Natural killer cell (primary cell): ENCODE data around the gene CTNNA2. TPM values are rescaled to one million over a fixed set of nuclear protein-coding genes. Genes with fewer than 3 reads are reported as not detected.

ENCODE experiments used
- ATAC-seq, 3 donors: fragments of 150-1000 bp in 2 of 3; fragments of 200-7000 bp in 1 of 3; cut with Tn5 transposase; 1 replicate in 1 of 3; 2 replicates in 2 of 3; pipeline ENCODE4 v1.10.0; 2021; ENCODE audit warnings: mild to moderate bottlenecking in 2 of 3, moderate library complexity in 2 of 3
- DNase-seq, 2 donors: peaks; one replicate each; pipeline versions ENCODE4 v3.0.0 to v3.0.0-alpha.2; 2013 to 2021; ENCODE audit warnings: mixed read lengths in 1 of 2
- H3K27ac ChIP-seq: one replicate; pipeline ENCODE4 v1.5.1; 2013; ENCODE audit warnings: mild to moderate bottlenecking, low read length
- H3K27me3 ChIP-seq: one replicate; pipeline ENCODE4 v1.6.1; 2013; ENCODE audit warnings: low read length; ENCODE audit not compliant: control insufficient read depth, insufficient read depth
- H3K36me3 ChIP-seq: one replicate; pipeline ENCODE4 v1.6.1; 2013; ENCODE audit warnings: low read length; ENCODE audit not compliant: control insufficient read depth, insufficient read depth
- H3K4me1 ChIP-seq: one replicate; pipeline ENCODE4 v1.6.1; 2013; ENCODE audit warnings: low read length; ENCODE audit not compliant: control insufficient read depth, insufficient read depth
- H3K4me3 ChIP-seq: one replicate; pipeline ENCODE4 v1.5.1; 2013; ENCODE audit warnings: low read length
- H3K9me3 ChIP-seq: one replicate; pipeline ENCODE4 v1.6.1; 2013; ENCODE audit warnings: low read length; ENCODE audit not compliant: control insufficient read depth, insufficient read depth
- H3K27ac Mint-ChIP-seq, 2 donors: one replicate each; pipeline ENCODE4 v1.8.0; 2022; ENCODE audit warnings: mild to moderate bottlenecking in 2 of 2, mixed read lengths in 2 of 2, moderate library complexity in 1 of 2
- H3K27me3 Mint-ChIP-seq, 2 donors: one replicate each; pipeline ENCODE4 v1.8.0; 2022; ENCODE audit warnings: low read depth in 2 of 2, mixed read lengths in 2 of 2
- H3K36me3 Mint-ChIP-seq: one replicate; pipeline ENCODE4 v1.8.0; 2022; ENCODE audit warnings: mixed read lengths
- H3K4me1 Mint-ChIP-seq, 2 donors: one replicate each; pipeline ENCODE4 v1.8.0; 2022; ENCODE audit warnings: mixed read lengths in 2 of 2
- H3K4me3 Mint-ChIP-seq: one replicate; pipeline ENCODE4 v1.8.0; 2022; ENCODE audit warnings: mild to moderate bottlenecking, moderate library complexity, mixed read lengths
- H3K9me3 Mint-ChIP-seq, 2 donors: one replicate each; pipeline ENCODE4 v1.8.0; 2022; ENCODE audit warnings: mixed read lengths in 2 of 2
- WGBS: methylation state at CpG from one replicate; pipeline ENCODE4 v1.1.7; 2013; ENCODE audit warnings: missing lambda C conversion rate; ENCODE audit not compliant: insufficient coverage; 5-methylcytosine and 5-hydroxymethylcytosine counted together
- intact Hi-C: fragments of 100-400 bp; cut with micrococcal nuclease; formaldehyde crosslinking; loops from one replicate; pipeline ENCODE4 v1.14.2; 2022
- total RNA-seq, 4 donors: library from RNA; stranded (reverse); fragments of 120-200 nt in 1 of 4; gene quantifications; one replicate each; pipeline versions ENCODE4 v1.2.3 to v1.2.4, GENCODE V29; 2013 to 2022
- TF ChIP-seq, protein P1 (sequence below): fragments of 200-600 bp; IDR thresholded peaks from one replicate; pipeline ENCODE4 v1.8.0; 2022; ENCODE audit warnings: antibody characterized with exemption

CTNNA2 gene
- total RNA-seq, 3 donors from 2014 or later (not counting 1 experiment from before 2014, with no cell fraction given), result not detected

GRCh38 chr2:79630972-79631557, 118.2 kb downstream of the CTNNA2 start:
- no peaks in the 10 kb centered on the region for H3K27me3 Mint-ChIP-seq
- H3K4me1 Mint-ChIP-seq, result no peaks in the 10 kb centered on the region
- intact Hi-C loops, result no loop called here
- Histone ChIP-seq H3K4me3 (no peak overlapping the region), H3K4me1 (no peaks in the 10 kb centered on the region), H3K27ac (no peak overlapping the region), H3K9me3 (peaks cover 2% of the 10 kb centered on the region), H3K36me3 (no peaks in the 10 kb centered on the region), H3K27me3 (no peaks in the 10 kb centered on the region)
- ATAC-seq (no peak), DNase-seq (no peak)
- no peak overlapping the region for H3K4me3 Mint-ChIP-seq
- peaks cover 11% of the 10 kb centered on the region for H3K36me3 Mint-ChIP-seq
- peaks cover 26 to 27% of the 10 kb centered on the region in 2 donors for H3K9me3 Mint-ChIP-seq
- H3K27ac Mint-ChIP-seq, result no peak overlapping the region
- TF ChIP-seq, protein P1, sequence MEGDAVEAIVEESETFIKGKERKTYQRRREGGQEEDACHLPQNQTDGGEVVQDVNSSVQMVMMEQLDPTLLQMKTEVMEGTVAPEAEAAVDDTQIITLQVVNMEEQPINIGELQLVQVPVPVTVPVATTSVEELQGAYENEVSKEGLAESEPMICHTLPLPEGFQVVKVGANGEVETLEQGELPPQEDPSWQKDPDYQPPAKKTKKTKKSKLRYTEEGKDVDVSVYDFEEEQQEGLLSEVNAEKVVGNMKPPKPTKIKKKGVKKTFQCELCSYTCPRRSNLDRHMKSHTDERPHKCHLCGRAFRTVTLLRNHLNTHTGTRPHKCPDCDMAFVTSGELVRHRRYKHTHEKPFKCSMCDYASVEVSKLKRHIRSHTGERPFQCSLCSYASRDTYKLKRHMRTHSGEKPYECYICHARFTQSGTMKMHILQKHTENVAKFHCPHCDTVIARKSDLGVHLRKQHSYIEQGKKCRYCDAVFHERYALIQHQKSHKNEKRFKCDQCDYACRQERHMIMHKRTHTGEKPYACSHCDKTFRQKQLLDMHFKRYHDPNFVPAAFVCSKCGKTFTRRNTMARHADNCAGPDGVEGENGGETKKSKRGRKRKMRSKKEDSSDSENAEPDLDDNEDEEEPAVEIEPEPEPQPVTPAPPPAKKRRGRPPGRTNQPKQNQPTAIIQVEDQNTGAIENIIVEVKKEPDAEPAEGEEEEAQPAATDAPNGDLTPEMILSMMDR, result no peak
- 86% methylated on average over 6 of the region's 7 CpGs for WGBS

GRCh38 chr2:79638410-79638809, 125.6 kb downstream of the CTNNA2 start:
- H3K27ac ChIP-seq, result no peak overlapping the region
- no peak overlapping the region for H3K4me3 ChIP-seq
- H3K36me3 Mint-ChIP-seq, result peaks cover 11% of the 10 kb centered on the region
- WGBS, result 64% methylated on average over 2 of the region's 3 CpGs
- no peak overlapping the region for H3K27ac Mint-ChIP-seq
- H3K4me3 Mint-ChIP-seq, result no peak overlapping the region
- TF ChIP-seq, protein P1, result no peak
- H3K4me1 ChIP-seq, result no peaks in the 10 kb centered on the region
- H3K36me3 ChIP-seq, result no peaks in the 10 kb centered on the region
- H3K27me3 Mint-ChIP-seq, result no peaks in the 10 kb centered on the region
- no peaks in the 10 kb centered on the region for H3K4me1 Mint-ChIP-seq
- no peaks in the 10 kb centered on the region for H3K9me3 ChIP-seq
- no peak for ATAC-seq
- no peaks in the 10 kb centered on the region for H3K27me3 ChIP-seq
- H3K9me3 Mint-ChIP-seq, result peaks cover 20 to 21% of the 10 kb centered on the region in 2 donors
- intact Hi-C loops, result no loop called here
- no peak for DNase-seq

DNA sequence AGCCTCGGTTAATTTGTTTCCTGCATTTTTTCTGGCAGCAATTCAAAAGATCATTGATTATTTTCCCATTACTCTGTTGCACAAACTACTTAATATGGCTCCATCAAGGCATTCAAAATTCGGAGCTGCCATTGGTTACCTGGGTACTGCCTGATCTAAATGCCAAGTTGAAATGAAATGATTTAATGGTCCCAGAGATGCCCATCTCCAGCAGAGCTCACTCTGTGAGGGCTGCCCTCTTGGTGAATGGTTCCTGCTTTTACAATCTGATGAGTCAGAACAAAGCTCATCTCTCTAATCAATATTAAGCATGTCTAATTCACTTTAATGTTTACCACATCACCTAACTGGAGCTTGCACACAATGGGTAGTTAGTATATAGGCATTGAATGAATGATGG, 126.1 kb downstream of the CTNNA2 start:
- H3K27ac Mint-ChIP-seq, result no peak overlapping the region

More for the DNA sequence above, 126.1 kb downstream of the CTNNA2 start:
- H3K36me3 Mint-ChIP-seq, result peaks cover 11% of the 10 kb centered on the region
- Histone ChIP-seq H3K27me3 (no peaks in the 10 kb centered on the region), H3K4me3 (no peak overlapping the region), H3K9me3 (no peaks in the 10 kb centered on the region), H3K27ac (no peak overlapping the region), H3K36me3 (no peaks in the 10 kb centered on the region), H3K4me1 (no peaks in the 10 kb centered on the region)
- no peak overlapping the region for H3K4me3 Mint-ChIP-seq
- 71% methylated on average over 2 of the region's 2 CpGs for WGBS
- TF ChIP-seq, protein P1, result no peak
- ATAC-seq, result no peak
- intact Hi-C loops, result no loop called here
- no peaks in the 10 kb centered on the region for H3K4me1 Mint-ChIP-seq
- H3K9me3 Mint-ChIP-seq, result peaks cover 22 to 23% of the 10 kb centered on the region in 2 donors
- H3K27me3 Mint-ChIP-seq, result no peaks in the 10 kb centered on the region
- no peak for DNase-seq
